Inferior parietal cortex (tissue), 1 donor: ENCODE data around the gene TMEM134.
"Not testable (repeated sequence)": the region's sequence is repeated elsewhere in the genome, so short reads cannot be mapped to it uniquely, and the experiment has no call there.

Experiments used
- DNase-seq: peaks from one replicate; pipeline ENCODE4 v3.0.0-alpha.2; 2016; ENCODE audit errors: extremely low spot score

Gene TMEM134

GRCh38 chr11:67438158-67438902 lies 30.7 kb downstream of the TMEM134 start:
- no peak for DNase-seq

GRCh38 chr11:67437809-67438157 lies 31.3 kb downstream of the TMEM134 start:
- no peak for DNase-seq

GRCh38 chr11:67437082-67437808 lies 31.8 kb downstream of the TMEM134 start, which contains the start of gene PTPRCAP:
Gene PTPRCAP, minus strand, starts transcription at chr11:67437682. Its CDS starts 63 bp downstream, at chr11:67437619.
- no peak for DNase-seq

GRCh38 chr11:67436459-67437081 lies 32.5 kb downstream of the TMEM134 start:
- no peak for DNase-seq

- DNase-seq: no peak
Measured at GRCh38 chr11:67435727-67436458, 33.2 kb downstream of the TMEM134 start.

GRCh38 chr11:67435031-67435726 lies 33.9 kb downstream of the TMEM134 start:
- no peak for DNase-seq

GRCh38 chr11:67434395-67434881 lies 34.6 kb downstream of the TMEM134 start:
- DNase-seq: no peak

GRCh38 chr11:67433536-67434394 lies 35.3 kb downstream of the TMEM134 start:
- DNase-seq: no peak

- DNase-seq: no peak
Measured at GRCh38 chr11:67432655-67433349, 36.2 kb downstream of the TMEM134 start.

- DNase-seq: no peak
Measured at GRCh38 chr11:67431346-67432249, 37.5 kb downstream of the TMEM134 start.

- DNase-seq: no peak
Measured at GRCh38 chr11:67429722-67430121, 39.3 kb downstream of the TMEM134 start.

- no peak for DNase-seq
Measured at GRCh38 chr11:67429038-67429668, 39.9 kb downstream of the TMEM134 start.

GRCh38 chr11:67428052-67429001 lies 40.7 kb downstream of the TMEM134 start, which contains the start of gene RPS6KB2:
Gene RPS6KB2, plus strand, starts transcription at chr11:67428494. Its CDS starts 52 bp downstream, at chr11:67428546.
- peak; percentile 99 for DNase-seq

GRCh38 chr11:67427364-67427859 lies 41.6 kb downstream of the TMEM134 start:
- DNase-seq: not testable (repeated sequence)

GRCh38 chr11:67423891-67424613 lies 45.0 kb downstream of the TMEM134 start:
- DNase-seq: no peak

- DNase-seq: no peak
Measured at GRCh38 chr11:67423466-67423865, 45.6 kb downstream of the TMEM134 start.
